Cortex of kidney (tissue), 1 donor: Measurements from ENCODE around the gene GSTT4.
"Not testable (repeated sequence)": the region's sequence is repeated elsewhere in the genome, so short reads cannot be mapped to it uniquely, and the experiment has no call there.

Experiments used
- DNase-seq: peaks from one replicate; lab custom pipeline; 2025; lab: John Stamatoyannopoulos, UW

The GSTT4 gene

DNA sequence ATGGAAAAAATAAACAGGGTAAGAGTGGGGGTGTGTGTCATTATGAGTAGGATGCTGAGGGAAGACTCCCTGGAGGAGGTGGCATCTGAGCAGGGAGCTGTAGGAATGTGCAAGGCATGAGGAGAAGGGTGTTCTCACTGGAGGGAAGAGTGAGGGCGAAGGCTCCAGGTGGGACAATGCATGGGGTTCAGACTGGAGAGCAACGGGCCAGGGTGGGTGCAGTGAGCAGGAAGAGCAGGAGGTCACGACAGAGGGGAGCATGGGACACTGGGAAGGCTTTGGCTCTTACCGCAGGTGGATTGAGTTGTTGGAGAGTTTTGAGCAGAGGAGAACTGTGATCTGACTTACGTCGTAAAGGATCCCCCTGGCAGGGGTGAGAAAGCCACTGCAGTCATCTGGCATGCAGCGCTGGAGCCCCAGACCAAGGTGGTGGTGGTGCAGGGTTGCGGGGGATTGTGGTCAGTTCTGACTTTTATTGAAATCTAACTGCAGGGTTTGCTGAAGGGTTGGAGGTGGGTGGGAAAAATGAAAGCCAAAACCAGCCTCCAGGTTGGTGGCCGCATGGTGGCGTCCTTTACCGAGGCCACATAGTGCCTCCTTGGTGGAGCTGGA, 52.4 kb downstream of the GSTT4 start:
- not testable (repeated sequence) for DNase-seq

DNA sequence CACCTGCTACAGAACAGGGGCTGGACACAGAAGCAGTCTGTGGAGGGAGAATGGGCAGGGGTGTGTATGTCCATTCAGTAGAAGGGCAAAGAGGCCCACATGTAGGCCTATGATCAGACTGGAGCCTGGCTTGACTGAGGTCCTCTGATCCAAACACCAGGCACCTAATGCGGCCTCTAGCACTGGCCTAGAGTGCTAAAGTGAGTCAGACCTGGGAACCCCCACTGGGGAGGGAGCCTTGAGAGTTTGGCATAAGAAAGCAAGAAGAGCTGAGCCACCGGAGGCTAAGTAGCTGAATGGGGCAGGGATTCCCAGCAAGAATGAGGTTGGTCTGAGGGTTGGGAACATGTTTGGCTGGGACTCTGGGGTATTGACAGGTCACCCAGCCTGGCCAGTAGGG, 53.9 kb downstream of the GSTT4 start:
- not testable (repeated sequence) for DNase-seq

DNA sequence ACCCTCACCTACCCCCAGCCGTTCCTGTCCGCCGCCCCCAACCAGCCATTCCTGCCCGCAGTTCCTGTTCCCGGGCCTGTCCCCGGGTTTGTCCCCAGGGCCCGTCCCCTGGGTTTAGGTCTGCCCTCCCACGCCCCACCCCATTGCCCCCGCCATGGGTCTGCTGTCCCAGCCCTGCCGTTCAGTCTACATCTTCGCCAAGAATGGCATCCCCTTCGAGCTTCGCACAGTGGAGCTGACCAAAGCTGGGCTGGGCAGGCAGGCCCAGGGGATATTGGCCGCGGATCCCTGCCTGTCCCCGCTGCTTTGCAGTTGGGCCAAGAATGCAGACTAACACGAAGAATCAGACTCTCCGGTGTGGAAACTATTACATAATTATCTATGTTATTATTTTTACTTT, 55.5 kb downstream of the GSTT4 start:
- not testable (repeated sequence) for DNase-seq
